Mesenteric fat pad (tissue), 1 donor: ENCODE measurements around the gene MYO7B. TPM values are rescaled to one million over a fixed set of nuclear protein-coding genes. Genes with fewer than 3 reads are reported as not detected.
A peak's percentile ranks its signal among the peaks of the same experiment; 100 is the strongest.

ENCODE experiments used
- DNase-seq: peaks from one replicate; pipeline ENCODE4 v3.0.0-alpha.2; 2020; ENCODE audit warnings: low spot score
- total RNA-seq: library from RNA; stranded (reverse); fragmentation: NEBNext Ultra II Directional; extraction: Animal tissue kit (Norgen Biotek cat#: 25700); gene quantifications from one replicate; pipeline ENCODE4 v1.2.1, GENCODE V29; 2021
- donor health status: DM: yes; HTN: yes; CAD: no.

The MYO7B gene
- total RNA-seq, 1 donor from 2014 or later = 2.1 TPM

- peak; percentile 11 for DNase-seq
Measured at GRCh38 chr2:127572841-127573240, 37.4 kb downstream of the MYO7B start.

DNA sequence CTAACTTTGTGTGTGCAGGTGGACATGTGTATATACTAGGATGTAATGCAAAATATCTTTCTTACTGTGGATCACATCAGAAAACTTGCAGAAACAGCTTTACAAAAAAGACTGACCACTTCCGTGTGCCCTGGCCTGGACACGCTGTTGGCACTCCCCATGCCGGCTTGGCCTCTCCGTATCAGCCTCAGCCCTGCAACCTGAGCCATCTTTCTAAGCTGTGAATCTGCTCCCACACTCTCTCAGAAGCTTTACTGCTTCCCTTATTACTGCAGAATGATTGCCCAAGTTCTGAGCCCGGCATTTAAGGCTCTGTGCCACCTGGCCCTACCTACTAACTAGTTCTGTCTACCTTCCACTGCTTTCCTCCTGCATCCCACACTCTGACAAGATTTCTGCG lies 37.8 kb downstream of the MYO7B start:
- peak; percentile 45 for DNase-seq

- DNase-seq = no peak
Measured at GRCh38 chr2:127573771-127574170, 38.3 kb downstream of the MYO7B start.

GRCh38 chr2:127574656-127575055 lies 39.2 kb downstream of the MYO7B start:
- DNase-seq = peak; percentile 35

DNA sequence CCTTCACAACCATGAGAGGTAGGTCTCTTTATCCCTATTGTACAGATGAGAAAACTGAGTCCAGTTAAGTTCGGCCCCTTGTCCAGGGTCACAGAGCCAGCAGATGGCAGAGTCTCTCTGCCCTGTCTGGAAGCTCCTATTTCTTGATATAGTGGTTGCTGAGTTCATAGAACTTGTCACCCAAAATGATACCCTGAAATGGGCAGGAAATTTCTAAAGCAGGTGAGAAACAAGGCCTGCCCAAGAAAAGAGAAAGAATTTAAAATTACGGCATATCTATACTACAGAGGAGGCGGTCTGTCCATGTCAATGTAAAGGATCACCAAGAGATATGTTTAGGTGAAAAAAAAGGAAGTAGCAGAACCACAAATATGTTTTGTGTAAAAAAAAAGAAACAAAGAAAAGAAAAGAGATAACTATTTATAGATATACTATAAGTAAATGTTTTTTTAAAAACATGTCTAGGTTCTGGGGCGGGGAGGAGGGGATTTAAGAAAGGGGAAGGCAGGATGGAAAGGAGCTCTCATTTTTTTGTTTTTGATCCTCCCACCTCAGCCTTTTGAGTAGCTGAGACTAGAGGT lies 39.8 kb downstream of the MYO7B start:
- DNase-seq = no peak

DNA sequence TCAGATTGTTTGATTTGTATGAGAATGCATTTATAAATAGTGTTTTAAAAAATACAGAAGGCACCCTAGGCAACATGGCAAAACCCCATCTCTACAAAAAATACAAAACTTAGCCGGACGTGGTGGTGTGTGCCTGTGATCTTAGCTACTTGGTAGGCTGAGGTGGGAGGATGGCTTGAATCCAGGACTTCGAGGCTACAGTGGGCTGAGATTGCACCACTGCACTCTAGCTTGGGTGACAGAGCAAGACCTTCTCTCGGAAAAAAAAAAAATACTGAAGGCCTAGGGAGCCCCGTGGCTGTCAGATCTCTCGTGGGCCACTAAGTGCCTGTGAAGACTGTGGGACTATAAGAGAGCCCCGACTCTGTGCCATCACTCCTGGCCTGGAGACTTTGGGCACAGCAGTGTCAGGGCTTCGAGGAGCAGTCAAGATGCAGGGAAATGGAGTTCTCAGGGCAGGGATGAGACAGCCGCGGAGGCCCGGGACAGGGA lies 40.5 kb downstream of the MYO7B start:
- DNase-seq = no peak

- peak; percentile 92 for DNase-seq
Measured at GRCh38 chr2:127576433-127577207, 41.1 kb downstream of the MYO7B start.

- no peak for DNase-seq
Measured at GRCh38 chr2:127577208-127577475, 41.7 kb downstream of the MYO7B start.

DNA sequence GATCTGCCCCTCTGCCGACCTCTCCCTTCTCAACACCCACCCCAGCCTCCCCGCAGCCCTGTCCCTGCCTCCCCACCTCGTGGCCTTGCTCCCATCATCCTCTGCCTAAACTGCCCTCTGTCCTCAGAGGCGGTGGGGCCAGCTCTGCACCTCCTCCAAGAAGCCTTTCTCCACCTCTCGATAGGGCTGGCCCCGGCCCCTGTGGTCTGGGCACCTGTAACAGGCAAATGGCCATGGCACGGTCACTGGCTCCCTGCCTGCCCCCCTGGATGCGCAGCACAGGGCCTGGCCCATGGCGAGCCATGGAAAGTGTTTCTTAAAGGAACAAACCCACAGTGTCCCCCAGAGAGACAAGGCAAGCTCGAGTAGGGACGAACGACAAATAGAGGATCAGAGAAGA lies 42.0 kb downstream of the MYO7B start:
- peak; percentile 77 for DNase-seq

DNA sequence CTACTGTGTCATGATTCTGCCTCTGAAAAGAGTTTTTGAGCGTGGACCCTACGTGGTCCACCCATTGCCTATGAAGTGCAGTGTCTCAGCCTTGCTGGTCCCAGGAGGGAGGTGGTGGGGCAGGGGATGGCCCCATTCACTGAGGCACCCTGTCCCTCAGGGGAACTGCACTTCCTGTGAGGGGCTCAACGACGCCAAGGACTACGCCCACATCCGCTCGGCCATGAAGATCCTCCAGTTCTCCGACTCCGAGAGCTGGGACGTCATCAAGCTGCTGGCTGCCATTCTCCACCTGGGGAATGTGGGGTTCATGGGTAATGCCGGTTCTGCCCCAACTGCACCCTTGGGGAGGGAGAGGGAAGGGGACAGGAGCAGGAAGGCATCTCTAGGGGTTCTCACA lies 42.5 kb downstream of the MYO7B start:
- peak; percentile 77 for DNase-seq

GRCh38 chr2:127578411-127578810 lies 42.9 kb downstream of the MYO7B start:
- peak; percentile 18 for DNase-seq

DNA sequence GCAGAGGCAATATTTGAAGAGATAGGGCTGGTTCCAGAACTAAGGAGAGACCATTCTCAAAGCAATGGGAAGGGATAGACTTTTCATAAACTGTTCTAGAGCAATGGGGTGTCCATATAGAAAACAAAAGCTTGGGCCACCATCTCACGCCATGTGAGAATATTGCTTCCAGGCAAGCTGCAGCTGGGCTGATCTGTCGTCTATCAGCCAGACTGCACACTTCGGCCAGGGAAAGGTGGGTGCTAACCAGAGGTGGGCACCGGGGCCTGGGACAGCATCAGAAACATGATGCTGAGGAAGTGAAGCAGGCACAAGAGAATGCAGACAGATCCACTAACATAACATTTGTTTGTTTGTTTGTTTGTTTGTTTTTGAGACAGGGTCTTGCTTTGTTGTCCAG lies 43.7 kb downstream of the MYO7B start:
- peak; percentile 39 for DNase-seq

DNA sequence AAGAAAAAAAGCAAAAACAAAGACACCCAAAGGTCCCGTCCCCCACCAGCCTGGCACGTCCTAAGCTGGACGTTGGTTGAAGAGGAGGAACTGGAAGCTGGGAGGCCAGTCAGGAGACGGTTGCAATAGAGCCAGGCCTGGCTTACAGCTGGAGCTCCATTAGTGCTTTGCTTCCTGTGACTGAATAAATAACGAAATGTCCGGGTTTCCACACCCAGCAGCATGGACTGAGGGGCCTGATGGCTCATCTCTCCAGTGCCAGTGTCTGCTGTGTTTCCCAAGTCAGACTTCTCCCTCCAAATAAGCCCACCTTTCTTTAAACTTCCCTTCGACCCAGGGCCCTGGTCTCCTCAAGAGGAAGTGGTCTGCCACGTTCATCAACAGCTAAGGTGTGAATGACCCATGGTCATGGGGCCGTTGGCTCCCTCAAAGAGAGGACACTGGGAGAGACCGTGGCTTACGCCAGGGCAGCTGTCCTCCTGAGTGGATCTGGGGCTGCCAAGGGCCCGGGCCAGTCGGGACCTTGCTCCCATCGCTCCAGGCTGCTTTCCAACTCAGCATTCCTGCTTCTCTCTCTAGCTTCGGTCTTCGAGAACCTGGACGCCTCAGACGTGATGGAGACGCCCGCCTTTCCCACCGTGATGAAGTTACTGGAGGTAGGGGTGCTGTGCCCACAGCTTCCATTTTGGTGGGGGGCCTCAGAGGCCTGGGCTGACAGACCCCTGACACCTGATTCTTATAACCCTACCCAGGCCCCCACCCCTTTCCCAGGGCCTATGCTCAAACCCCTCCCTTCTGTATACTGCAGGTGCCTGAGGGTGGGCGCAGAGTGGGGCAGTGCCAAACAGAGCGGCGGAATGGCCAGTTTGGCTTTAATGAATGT lies 44.9 kb downstream of the MYO7B start:
- peak; percentile 67 for DNase-seq

DNA sequence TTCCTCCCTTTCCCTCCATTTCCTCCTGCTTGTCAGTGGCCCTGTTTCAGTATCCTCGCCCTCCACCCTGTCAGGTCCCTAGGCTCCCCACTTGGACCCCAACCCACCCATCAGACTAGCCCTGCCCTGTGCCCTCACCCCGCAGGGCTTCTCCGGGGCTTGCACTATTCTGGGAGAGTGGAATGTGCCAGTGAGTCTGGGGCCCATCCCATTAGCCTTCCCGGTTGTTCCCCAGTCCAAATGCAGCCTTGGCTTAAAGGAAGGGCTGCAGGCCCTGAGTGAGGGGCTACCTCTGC lies 45.5 kb downstream of the MYO7B start:
- DNase-seq = peak; percentile 57

DNA sequence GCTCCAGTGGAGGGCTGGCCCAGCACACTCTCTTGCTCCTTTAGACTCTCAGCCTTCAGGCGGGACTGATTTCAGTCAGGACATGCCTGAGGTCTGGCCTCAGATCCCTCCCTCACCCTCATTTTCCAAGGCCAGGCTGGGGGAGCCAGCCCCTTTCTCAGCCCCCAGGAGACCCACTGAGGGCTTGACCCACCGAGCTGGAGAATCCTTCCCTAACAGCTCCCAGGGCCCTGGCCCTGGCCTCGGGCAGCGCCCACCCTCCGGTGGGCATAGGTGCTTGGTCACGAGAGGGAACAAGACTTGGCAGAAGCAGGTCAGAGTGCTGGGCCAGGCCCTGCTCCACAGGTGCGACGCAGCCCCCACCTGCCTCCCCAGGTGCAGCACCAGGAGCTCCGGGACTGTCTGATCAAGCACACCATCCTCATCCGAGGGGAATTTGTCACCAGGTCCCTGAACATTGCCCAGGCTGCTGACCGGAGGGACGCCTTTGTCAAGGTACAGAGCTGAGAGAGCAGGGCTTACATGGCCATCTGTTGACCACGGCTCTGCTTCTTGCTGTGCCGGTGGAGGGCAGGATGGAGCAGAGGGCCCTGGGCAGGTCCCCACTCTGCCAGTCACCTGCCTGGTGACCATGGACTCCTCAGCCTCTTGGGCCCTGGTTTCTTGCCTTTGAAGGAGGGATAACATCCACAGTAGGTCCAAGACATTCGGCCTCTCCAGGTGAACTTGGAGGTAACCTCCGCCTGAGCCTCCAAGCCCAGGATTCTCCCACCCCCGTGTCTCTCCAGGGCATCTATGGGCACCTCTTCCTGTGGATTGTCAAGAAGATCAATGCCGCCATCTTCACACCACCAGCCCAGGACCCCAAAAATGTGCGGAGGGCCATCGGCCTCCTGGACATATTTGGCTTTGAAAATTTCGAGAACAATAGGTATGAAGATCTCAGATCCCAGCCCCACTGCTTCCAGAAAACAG lies 46.3 kb downstream of the MYO7B start:
- peak; percentile 76 for DNase-seq

DNA sequence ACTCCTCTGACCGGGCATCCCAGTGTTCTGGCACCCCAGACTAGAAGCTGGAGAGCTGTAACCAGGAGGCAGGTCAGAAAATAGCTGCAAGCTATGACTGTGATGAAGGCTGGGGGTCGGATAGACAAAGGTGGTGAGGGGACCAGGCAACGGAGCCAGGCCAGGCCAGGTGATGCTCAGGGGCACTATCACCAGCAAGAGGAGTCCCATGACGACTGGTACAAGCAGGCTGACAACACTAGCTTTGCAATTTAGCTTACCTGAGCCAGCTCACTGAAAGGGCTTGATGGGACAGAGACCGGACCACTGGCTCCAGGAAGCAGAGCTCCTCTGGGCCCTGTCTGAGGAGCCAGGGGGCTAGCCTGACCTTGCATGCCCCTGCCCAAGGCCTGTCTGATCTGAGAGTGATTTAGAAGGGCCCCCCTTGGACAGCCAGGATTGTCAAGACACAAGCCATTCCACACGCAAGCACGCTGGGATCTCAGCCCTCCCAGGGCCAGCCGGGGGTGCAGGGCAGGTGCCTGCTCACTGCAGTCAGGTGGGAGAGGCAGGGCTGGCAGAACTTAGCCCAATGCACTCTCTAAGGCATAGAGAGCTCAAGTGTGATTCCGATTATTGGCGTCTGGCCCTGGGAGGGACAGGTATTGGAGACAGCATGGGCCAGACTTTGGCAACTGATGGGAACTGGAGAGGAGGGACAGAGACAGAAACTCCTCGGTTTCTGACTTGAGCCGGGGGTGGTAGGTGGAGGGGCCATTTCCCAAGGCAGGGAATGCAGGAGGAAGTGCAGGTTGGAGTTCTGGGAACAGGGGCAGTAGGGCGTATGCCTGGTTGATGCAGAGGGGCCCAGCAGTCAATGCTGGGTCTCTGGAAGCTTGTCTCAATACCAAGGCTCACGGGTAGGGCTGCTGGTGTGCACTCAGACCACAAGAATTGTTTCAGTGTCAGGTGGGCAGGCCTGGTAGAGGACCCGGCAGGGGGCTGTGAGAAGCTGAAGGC lies 47.7 kb downstream of the MYO7B start:
- peak; percentile 64 for DNase-seq

- DNase-seq = peak; percentile 75
Measured at GRCh38 chr2:127584047-127584446, 48.6 kb downstream of the MYO7B start.

GRCh38 chr2:127584516-127585033 lies 49.1 kb downstream of the MYO7B start:
- peak; percentile 43 for DNase-seq

- no peak for DNase-seq
Measured at GRCh38 chr2:127585270-127585807, 49.9 kb downstream of the MYO7B start.
